NCI-H226 (cell line): Measurements from ENCODE around the gene AKAP6.
"Not testable (repeated sequence)": the region's sequence is repeated elsewhere in the genome, so short reads cannot be mapped to it uniquely, and the experiment has no call there.

ENCODE experiments used
- DNase-seq: peaks from one replicate; pipeline ENCODE4 v3.0.0-alpha.2; 2015

The AKAP6 gene

DNA sequence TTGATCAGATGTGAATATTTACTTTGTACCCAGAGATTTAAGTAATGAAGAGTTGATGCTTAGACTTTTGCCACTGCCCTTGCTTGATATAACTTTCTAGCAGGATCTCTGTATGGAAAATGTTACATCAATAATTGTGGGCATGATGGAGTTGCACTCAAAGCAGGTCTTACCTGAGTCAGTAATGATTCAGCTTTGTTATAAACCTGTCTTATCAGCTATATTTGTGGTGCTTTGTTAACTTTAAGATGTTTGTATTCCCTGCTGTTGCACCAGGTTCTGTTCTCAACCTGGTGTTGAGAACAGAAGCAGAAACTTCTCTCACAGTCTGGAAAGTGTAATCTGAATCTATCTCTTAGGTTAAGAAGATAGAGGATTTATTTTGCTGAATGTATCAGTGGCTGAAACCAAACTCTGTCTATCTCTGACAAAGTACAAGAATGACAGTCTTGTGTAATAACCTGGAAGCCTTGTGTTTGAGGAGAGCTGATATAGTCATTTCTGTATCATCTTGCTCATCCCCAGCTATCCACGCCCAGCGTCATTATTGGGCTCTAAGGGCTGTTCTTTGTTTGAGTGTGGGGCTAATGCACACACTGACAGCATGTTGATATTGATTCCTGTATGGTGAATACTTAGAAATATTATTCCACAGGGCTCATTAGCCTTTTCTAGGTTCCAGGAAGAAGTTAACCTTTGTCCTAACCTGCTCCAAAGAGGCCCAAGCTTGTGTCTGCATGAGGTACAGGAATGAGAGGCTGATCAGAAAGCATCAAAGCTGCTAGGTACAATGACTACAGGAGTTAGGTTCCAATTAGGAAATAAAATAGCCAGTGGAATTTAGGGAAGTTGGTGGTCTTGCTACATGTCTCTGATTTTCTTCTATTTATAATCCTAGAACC is 3.6 kb downstream of the AKAP6 start:
- no peak for DNase-seq

DNA sequence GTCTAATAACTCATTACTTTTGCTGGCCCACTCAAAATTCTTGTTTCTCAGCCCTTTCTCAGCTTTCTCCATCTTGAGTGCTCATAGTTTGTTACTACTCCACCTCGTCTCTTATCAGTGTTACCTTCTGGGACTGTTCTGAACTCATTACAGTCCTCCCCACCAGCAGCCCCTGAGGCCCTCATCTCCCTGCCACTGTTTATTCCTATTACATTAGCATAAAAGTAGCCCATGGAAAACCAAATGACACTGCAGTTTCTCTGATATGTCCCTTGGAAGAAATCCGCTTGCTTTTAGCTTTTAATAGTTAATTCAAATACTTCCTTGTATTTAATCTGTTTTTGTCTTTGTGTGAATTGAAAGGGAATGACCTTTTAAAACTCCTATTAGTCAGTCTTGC is 7.6 kb downstream of the AKAP6 start:
- no peak for DNase-seq

GRCh38 chr14:32337759-32338158 is 8.7 kb downstream of the AKAP6 start:
- no peak for DNase-seq

DNA sequence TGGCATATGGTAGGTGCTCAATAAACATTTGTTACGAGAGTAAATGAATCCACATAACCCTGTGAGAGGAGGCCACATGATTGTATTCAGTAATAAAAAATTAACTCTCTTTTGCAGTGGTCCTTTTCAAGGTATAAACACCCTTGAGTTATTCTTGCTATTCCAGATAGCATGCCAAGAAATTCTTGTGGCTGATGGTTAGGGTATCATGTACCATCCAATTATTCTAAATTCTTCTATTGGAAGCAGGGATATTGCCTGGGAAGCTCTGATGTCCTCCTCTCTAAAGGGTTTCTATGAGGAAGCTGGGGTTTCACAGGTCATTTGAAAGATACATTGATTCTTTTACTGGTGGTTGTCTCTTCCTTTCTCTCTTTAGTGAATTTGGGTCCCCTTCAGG is 10.1 kb downstream of the AKAP6 start:
- no peak for DNase-seq

DNA sequence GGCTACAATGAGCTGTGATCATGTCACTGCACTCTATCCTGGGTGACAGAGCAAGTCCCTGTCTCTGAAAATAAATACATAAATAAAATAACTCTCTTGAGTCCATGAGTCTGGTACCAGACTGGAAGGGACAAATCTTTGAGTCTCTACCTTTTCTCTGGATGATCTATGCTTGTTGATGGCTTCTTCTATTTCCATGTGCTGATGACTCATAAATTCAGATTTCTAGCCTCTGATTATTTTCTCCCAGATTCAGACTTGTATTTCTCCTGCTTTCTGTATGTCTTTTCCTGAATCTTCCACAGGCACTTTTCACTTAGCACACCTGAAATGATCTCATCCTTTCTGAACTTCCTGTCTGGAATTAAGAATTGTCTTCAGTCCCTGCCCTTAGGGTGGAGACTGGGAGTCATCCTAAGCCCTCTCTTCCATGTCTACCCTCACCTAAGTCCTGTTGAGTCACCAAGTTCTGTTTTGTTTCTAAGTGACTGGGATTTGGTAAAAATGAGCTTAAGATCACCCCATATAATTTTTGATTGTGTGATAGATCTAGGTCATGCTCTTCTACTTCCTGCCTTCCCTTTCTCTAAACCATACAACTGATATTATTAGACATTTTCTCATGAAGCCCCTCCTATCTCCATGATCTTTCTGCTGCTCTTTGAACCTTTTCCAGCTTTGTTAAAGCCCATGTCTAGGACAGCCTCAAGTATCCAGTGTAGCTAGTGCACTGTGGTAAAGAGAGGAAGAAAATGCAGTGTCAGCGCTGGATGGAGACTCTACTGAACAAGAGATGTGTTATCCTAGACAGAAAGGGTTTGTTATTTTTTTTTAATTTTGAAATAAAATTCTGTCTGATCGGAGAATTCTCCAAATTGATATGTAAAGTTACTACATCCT is 13.1 kb downstream of the AKAP6 start:
- DNase-seq: no peak

DNA sequence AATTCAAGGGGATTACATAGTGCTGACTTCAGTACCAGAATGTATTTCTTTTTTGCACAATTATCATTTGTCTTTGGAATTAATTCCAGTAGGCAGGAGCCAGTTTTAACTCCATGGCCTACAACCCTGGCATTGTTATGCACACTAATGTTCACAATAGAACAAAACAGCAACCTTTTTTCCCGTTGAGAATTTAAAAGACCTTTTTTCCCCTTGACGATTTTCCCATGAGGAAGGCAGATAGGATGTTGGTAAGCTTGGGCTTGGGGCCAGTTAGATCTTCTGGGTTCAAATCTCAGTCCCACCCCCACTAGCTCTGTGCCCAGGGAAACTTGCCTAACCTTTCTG is 13.7 kb downstream of the AKAP6 start:
- no peak for DNase-seq

DNA sequence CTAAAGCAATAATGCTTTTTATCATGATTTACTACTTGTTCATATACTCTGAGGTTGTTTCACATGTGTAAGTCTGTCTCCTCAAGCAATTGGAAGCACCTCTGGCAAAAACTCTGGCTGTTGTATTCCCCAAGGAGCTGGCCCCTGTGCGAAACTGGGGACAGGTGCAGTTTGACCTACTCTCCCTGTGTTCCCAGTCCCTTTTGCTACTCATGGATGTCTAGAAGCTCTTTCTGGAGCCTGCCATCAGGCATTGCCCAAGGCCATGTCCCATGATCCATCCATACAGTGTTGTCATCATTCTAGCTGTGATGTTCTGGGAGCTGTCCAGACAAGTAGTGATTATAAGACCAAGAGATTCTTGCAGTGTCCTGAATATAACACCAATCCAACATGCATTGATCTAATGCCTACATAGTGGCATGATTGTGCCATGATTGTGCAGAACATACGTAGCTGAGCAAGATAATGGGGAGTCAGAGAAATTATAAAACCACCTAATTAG is 14.9 kb downstream of the AKAP6 start:
- DNase-seq: no peak

DNA sequence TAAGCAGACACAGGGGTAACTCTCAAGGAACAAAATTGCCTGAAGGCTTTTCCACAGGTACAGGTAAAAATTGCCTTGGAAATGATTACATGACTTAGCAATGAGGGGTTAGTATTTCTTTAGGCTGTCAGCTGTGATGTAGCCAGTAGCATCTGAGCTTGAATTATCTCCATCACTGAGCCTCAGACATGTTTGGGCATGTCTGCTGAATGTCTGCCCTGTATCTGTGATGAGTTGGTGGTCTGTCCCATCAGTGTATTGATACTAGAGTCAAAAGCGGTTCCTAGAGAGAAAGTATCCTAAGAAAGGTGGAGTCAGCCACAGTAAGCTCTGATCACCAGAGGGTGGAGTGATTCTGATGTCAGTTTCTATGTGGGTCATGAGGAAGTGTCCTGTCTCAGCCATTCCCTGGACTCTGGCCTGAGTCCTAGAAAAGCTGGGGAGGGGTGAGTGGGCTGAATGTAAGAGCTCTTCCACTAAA is 16.3 kb downstream of the AKAP6 start:
- no peak for DNase-seq

- no peak for DNase-seq
Observed at GRCh38 chr14:32349322-32349721, 20.2 kb downstream of the AKAP6 start.

GRCh38 chr14:32350020-32350419 is 20.9 kb downstream of the AKAP6 start:
- DNase-seq: no peak

DNA sequence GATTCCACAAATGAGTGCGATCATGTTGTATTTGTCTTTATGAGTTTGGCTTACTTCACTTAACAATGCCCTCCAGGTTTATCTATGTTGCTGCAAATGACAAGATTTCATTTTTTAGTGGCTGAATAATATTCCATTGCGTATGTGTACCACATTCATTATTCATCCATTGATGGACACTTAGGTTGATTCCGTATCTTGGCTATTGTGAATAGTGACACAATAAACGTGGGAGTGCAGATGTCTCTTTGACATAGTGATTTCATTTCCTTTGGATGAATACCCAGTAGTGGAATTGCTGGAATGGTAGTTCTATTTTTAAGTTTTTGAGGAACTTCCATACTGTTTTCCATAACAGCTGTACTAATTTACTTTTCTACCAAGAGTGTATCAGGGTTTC is 23.5 kb downstream of the AKAP6 start:
- peak; percentile 58 for DNase-seq

- DNase-seq: no peak
Observed at GRCh38 chr14:32354716-32355115, 25.6 kb downstream of the AKAP6 start.

GRCh38 chr14:32358781-32359180 is 29.7 kb downstream of the AKAP6 start:
- no peak for DNase-seq

DNA sequence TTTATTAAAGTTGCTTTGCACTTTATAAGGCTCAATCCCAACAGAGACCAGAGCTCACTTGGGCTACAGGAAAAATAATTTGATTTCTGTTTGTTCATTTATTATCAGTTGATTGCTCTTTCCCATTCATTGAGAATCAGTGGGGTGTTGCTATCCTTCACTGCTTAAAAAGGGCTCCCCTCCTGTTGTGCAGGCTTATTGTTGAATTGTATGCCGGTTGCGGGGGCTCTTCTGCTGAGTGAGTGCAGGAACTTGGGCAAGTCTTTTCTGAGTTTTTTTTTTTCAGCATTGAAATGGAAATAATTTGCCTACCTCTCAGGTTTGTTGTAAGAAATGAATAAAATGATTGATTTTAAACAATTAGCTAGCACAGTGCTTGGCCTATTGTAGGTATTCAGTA is 32.6 kb downstream of the AKAP6 start:
- DNase-seq: no peak

- no peak for DNase-seq
Observed at GRCh38 chr14:32363761-32364160, 34.7 kb downstream of the AKAP6 start.

- DNase-seq: no peak
Observed at GRCh38 chr14:32364941-32365340, 35.8 kb downstream of the AKAP6 start.

DNA sequence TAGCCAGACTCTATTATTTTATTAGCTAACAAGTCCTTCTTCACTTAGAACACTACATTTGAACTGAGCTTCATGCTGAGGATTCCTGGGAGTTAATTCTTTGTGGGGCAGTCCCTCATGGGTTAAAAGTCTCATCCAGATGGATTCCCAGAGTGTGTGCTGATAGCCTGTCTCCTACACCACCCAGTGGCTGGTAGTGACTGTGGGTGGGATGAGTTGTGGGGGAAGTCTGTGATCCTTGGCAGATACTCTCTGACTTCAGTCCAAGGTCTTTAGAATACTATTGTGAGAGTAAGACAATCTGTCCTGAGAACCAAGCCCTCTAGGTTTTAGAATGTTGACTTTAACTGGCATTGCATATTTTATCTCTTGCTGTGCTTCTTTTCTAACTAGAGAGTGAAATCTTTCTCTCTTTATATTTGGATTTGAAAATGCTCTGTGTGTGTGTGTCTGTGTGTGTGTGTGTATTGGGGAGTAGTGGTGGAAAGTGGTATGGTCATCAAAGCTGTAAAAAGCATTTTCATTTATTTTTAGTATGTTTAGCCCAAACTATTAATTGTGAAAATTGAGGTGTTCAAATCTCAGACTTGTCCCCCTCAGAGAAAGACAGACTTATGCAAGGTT is 37.3 kb downstream of the AKAP6 start:
- DNase-seq: peak; percentile 75

- no peak for DNase-seq
Observed at GRCh38 chr14:32366986-32367385, 37.9 kb downstream of the AKAP6 start.

GRCh38 chr14:32367516-32367915 is 38.4 kb downstream of the AKAP6 start:
- no peak for DNase-seq

DNA sequence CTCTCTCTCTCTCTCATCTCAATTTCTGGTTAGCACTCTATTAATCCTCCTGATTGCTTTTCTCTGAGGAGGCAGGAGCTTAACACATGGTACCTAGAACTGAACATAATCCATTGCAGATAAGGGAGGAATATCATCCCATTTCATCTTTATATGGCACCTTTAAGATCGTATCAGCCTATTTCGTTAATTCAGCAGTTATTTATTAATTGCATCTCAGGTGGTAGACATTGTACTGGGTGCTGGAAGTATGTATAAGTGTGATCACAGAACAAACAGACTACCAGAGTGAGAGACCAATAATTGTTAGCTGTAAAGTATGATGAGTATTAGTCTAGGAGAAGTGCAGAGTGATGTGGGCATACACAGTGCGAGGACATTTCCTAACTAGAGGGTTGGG is 39.0 kb downstream of the AKAP6 start:
- DNase-seq: no peak

GRCh38 chr14:32370714-32371113 is 41.6 kb downstream of the AKAP6 start:
- peak; percentile 72 for DNase-seq

DNA sequence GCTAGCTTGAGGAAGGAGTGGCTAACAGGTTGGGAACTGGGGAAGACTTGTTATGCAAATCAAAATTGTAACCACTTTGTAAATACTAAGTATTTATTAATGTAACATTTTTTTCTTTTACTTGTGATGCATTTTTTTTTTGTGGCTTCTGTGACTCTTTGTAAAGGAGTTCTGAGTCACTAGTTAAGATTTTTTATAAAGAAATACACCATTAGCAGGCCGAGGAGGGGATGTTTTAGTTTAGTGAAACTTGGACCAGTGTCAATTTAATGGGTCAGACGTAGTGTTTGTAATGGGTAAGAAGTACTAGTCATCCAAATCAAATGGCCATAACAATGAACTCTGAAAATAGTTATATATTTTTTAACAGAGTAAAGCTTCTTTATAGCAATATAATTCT is 43.1 kb downstream of the AKAP6 start:
- DNase-seq: peak; percentile 30

DNA sequence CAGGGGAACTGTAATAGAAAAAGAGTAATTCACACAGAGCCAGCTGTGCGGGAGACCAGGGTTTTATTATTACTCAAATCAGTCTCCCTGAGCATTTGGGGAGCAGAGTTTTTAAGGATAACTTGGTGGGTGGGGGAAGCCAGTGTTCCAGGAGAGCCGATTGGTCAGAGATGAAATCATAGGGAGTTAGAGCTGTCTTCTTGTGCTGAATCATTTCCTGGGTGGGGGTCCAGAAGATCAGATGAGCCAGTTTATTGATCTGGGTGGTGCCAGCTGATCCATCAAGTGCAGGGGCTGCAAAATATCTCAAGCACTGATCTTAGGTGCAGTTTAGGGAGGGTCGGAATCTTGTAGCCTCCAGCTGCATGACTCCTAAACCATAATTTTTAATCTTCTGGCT is 44.1 kb downstream of the AKAP6 start:
- not testable (repeated sequence) for DNase-seq
